HEK293 (cell line): Measurements from ENCODE around the gene ADAMTS17.

Experiments
- CTCF ChIA-PET: fragments of 350-600 bp; formaldehyde crosslinking; extraction: SDS; loops from one replicate; lab custom pipeline; 2021; ENCODE audit warnings: antibody characterized with exemption; lab: Yijun Ruan, JAX
- POLR2A ChIA-PET: fragments of 300-600 bp; formaldehyde crosslinking; extraction: SDS; loops from one replicate; lab custom pipeline; 2020; ENCODE audit warnings: antibody characterized with exemption, inconsistent platforms; lab: Yijun Ruan, JAX
- H3K27ac ChIP-seq: fragments of 200-500 bp; sonication (Bioruptor generic); 2 replicates; pipeline ENCODE4 v1.5.1; 2014; ENCODE audit warnings: low read depth, low read length, control low read depth, inconsistent platforms; ENCODE audit errors: extremely low read depth
- H3K36me3 ChIP-seq, 2 experiments: fragments of 200-500 bp in 1 of 2; sonication (Bioruptor generic) in 1 of 2; 1 replicate in 1 of 2; 2 replicates in 1 of 2; pipeline ENCODE4 v1.5.1; 2014 to 2017; ENCODE audit warnings: inconsistent platforms in 2 of 2, low read length in 2 of 2; ENCODE audit not compliant: control insufficient read depth in 2 of 2, insufficient read depth in 1 of 2
- H3K4me1 ChIP-seq: fragments of 200-500 bp; sonication (Bioruptor generic); 2 replicates; pipeline ENCODE4 v1.5.1; 2014; ENCODE audit warnings: mild to moderate bottlenecking, low read length, inconsistent platforms; ENCODE audit not compliant: control insufficient read depth, insufficient read depth
- H3K4me3 ChIP-seq: 2 replicates; pipeline ENCODE4 v1.5.1; 2011; ENCODE audit warnings: low read depth, mild to moderate bottlenecking, control low read depth, low read length, moderate library complexity
- H3K9me3 ChIP-seq: fragments of 200-500 bp; sonication (Bioruptor generic); 2 replicates; pipeline ENCODE4 v1.5.1; 2014; ENCODE audit warnings: low read depth, low read length, inconsistent platforms; ENCODE audit not compliant: control insufficient read depth, insufficient read depth
- GLI2 ChIP-seq: fragments of 450-650 bp; formaldehyde crosslinking; IDR thresholded peaks from 2 replicates; pipeline ENCODE4; 2017; ENCODE audit warnings: missing biosample characterization, missing genetic modification characterization, low read depth, borderline replicate concordance
- YY1 ChIP-seq: fragments of 450-650 bp; formaldehyde crosslinking; IDR thresholded peaks from 2 replicates; pipeline ENCODE4 v1.5.1; 2018; ENCODE audit warnings: missing biosample characterization, missing genetic modification characterization
- ZBTB20 ChIP-seq: fragments of 450-650 bp; formaldehyde crosslinking; IDR thresholded peaks from 2 replicates; pipeline ENCODE4 v1.5.1; 2016; ENCODE audit warnings: missing biosample characterization, missing genetic modification characterization
- ZFP37 ChIP-seq: fragments of 450-650 bp; formaldehyde crosslinking; IDR thresholded peaks from 2 replicates; pipeline ENCODE4 v1.5.1; 2016; ENCODE audit warnings: missing biosample characterization, missing genetic modification characterization
- ZNF114 ChIP-seq: fragments of 450-650 bp; formaldehyde crosslinking; IDR thresholded peaks from 2 replicates; pipeline ENCODE4 v1.5.0; 2017; ENCODE audit warnings: missing biosample characterization, missing genetic modification characterization
- ZNF521 ChIP-seq: fragments of 450-650 bp; formaldehyde crosslinking; IDR thresholded peaks from 2 replicates; pipeline ENCODE4 v1.5.1; 2017; ENCODE audit warnings: missing biosample characterization, mild to moderate bottlenecking, missing genetic modification characterization
- ZNF701 ChIP-seq: fragments of 450-650 bp; formaldehyde crosslinking; IDR thresholded peaks from 2 replicates; pipeline ENCODE4 v1.5.1; 2016; ENCODE audit warnings: missing biosample characterization, missing genetic modification characterization
- ZNF768 ChIP-seq: fragments of 450-650 bp; formaldehyde crosslinking; IDR thresholded peaks from 2 replicates; pipeline ENCODE4 v1.5.1; 2018; ENCODE audit warnings: missing biosample characterization, mild to moderate bottlenecking, missing genetic modification characterization
- TF ChIP-seq, protein P1 (sequence below): fragments of 450-650 bp; formaldehyde crosslinking; IDR thresholded peaks from 2 replicates; pipeline ENCODE4 v1.5.1; 2016; ENCODE audit warnings: missing biosample characterization, missing genetic modification characterization, borderline replicate concordance
- TF ChIP-seq, protein P2 (sequence below): fragments of 450-650 bp; formaldehyde crosslinking; IDR thresholded peaks from 2 replicates; pipeline ENCODE4 v1.5.1; 2016; ENCODE audit warnings: missing biosample characterization, missing genetic modification characterization
- TF ChIP-seq, protein P3 (sequence below): fragments of 450-650 bp; formaldehyde crosslinking; IDR thresholded peaks from 2 replicates; pipeline ENCODE4 v1.5.1; 2016; ENCODE audit warnings: missing biosample characterization, missing genetic modification characterization, borderline replicate concordance
- TF ChIP-seq, protein P4 (sequence below): fragments of 450-650 bp; formaldehyde crosslinking; conservative IDR thresholded peaks from 2 replicates; pipeline ENCODE4 v1.5.1; 2016; ENCODE audit warnings: low read depth, missing biosample characterization, missing genetic modification characterization
- TF ChIP-seq, protein P5 (sequence below): fragments of 450-650 bp; formaldehyde crosslinking; IDR thresholded peaks from 2 replicates; pipeline ENCODE4 v1.5.1; 2016; ENCODE audit warnings: missing biosample characterization, missing genetic modification characterization, borderline replicate concordance

Gene ADAMTS17

DNA sequence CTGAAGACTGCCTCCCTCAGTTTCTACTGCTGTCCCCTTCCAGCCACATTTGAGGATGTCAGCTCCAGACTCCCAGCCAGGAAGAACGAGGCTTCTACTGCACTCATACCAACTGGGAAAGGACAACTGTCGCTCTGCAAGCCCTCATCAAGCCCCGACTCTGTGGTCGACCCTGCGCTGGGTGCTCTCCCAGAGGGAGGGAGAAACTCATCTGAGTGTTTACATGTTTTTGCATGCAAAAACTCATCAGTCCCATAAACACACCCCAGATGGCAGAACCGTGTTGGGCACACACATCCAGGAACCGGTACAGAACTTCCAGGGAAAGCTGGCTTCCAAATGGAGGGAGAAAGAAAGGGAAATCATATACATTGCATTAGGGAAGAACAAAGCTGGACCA is 43.5 kb downstream of the ADAMTS17 start:
- H3K36me3 ChIP-seq, result no peaks in the 10 kb centered on the region
- H3K9me3 ChIP-seq, result no peaks in the 10 kb centered on the region; the same call in 1 of the 2 replicates
- POLR2A ChIA-PET, result no interaction called here
- TF ChIP-seq, protein P1, sequence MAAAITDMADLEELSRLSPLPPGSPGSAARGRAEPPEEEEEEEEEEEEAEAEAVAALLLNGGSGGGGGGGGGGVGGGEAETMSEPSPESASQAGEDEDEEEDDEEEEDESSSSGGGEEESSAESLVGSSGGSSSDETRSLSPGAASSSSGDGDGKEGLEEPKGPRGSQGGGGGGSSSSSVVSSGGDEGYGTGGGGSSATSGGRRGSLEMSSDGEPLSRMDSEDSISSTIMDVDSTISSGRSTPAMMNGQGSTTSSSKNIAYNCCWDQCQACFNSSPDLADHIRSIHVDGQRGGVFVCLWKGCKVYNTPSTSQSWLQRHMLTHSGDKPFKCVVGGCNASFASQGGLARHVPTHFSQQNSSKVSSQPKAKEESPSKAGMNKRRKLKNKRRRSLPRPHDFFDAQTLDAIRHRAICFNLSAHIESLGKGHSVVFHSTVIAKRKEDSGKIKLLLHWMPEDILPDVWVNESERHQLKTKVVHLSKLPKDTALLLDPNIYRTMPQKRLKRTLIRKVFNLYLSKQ (tag by site-specific recombination), result no peak
- TF ChIP-seq, protein P2, sequence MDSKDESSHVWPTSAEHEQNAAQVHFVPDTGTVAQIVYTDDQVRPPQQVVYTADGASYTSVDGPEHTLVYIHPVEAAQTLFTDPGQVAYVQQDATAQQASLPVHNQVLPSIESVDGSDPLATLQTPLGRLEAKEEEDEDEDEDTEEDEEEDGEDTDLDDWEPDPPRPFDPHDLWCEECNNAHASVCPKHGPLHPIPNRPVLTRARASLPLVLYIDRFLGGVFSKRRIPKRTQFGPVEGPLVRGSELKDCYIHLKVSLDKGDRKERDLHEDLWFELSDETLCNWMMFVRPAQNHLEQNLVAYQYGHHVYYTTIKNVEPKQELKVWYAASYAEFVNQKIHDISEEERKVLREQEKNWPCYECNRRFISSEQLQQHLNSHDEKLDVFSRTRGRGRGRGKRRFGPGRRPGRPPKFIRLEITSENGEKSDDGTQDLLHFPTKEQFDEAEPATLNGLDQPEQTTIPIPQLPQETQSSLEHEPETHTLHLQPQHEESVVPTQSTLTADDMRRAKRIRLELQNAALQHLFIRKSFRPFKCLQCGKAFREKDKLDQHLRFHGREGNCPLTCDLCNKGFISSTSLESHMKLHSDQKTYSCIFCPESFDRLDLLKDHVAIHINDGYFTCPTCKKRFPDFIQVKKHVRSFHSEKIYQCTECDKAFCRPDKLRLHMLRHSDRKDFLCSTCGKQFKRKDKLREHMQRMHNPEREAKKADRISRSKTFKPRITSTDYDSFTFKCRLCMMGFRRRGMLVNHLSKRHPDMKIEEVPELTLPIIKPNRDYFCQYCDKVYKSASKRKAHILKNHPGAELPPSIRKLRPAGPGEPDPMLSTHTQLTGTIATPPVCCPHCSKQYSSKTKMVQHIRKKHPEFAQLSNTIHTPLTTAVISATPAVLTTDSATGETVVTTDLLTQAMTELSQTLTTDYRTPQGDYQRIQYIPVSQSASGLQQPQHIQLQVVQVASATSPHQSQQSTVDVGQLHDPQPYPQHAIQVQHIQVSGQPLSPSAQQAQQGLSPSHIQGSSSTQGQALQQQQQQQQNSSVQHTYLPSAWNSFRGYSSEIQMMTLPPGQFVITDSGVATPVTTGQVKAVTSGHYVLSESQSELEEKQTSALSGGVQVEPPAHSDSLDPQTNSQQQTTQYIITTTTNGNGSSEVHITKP (tag by site-specific recombination), result no peak
- TF ChIP-seq, protein P3, sequence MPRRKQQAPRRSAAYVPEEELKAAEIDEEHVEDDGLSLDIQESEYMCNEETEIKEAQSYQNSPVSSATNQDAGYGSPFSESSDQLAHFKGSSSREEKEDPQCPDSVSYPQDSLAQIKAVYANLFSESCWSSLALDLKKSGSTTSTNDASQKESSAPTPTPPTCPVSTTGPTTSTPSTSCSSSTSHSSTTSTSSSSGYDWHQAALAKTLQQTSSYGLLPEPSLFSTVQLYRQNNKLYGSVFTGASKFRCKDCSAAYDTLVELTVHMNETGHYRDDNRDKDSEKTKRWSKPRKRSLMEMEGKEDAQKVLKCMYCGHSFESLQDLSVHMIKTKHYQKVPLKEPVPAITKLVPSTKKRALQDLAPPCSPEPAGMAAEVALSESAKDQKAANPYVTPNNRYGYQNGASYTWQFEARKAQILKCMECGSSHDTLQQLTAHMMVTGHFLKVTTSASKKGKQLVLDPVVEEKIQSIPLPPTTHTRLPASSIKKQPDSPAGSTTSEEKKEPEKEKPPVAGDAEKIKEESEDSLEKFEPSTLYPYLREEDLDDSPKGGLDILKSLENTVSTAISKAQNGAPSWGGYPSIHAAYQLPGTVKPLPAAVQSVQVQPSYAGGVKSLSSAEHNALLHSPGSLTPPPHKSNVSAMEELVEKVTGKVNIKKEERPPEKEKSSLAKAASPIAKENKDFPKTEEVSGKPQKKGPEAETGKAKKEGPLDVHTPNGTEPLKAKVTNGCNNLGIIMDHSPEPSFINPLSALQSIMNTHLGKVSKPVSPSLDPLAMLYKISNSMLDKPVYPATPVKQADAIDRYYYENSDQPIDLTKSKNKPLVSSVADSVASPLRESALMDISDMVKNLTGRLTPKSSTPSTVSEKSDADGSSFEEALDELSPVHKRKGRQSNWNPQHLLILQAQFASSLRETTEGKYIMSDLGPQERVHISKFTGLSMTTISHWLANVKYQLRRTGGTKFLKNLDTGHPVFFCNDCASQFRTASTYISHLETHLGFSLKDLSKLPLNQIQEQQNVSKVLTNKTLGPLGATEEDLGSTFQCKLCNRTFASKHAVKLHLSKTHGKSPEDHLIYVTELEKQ, result no peak
- TF ChIP-seq YY1 (no peak), ZFP37 (tag by site-specific recombination) (no peak), ZNF701 (no peak), ZNF768 (tag by site-specific recombination) (no peak), ZBTB20 (tag by site-specific recombination) (no peak), GLI2 (tag by site-specific recombination) (no peak)
- TF ChIP-seq, protein P4, sequence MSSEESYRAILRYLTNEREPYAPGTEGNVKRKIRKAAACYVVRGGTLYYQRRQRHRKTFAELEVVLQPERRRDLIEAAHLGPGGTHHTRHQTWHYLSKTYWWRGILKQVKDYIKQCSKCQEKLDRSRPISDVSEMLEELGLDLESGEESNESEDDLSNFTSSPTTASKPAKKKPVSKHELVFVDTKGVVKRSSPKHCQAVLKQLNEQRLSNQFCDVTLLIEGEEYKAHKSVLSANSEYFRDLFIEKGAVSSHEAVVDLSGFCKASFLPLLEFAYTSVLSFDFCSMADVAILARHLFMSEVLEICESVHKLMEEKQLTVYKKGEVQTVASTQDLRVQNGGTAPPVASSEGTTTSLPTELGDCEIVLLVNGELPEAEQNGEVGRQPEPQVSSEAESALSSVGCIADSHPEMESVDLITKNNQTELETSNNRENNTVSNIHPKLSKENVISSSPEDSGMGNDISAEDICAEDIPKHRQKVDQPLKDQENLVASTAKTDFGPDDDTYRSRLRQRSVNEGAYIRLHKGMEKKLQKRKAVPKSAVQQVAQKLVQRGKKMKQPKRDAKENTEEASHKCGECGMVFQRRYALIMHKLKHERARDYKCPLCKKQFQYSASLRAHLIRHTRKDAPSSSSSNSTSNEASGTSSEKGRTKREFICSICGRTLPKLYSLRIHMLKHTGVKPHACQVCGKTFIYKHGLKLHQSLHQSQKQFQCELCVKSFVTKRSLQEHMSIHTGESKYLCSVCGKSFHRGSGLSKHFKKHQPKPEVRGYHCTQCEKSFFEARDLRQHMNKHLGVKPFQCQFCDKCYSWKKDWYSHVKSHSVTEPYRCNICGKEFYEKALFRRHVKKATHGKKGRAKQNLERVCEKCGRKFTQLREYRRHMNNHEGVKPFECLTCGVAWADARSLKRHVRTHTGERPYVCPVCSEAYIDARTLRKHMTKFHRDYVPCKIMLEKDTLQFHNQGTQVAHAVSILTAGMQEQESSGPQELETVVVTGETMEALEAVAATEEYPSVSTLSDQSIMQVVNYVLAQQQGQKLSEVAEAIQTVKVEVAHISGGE (tag by site-specific recombination), result no peak
- TF ChIP-seq, all 188 proteins: peak for 0
- Histone ChIP-seq H3K4me3 (no peak overlapping the region), H3K4me1 (no peaks in the 10 kb centered on the region), H3K27ac (no peak overlapping the region)
- CTCF ChIA-PET, result interaction anchor here (0.6 kb wide), 1 partner anchor 254 kb away, joined by 4 read pairs; no protein-coding TSS in a partner anchor

DNA sequence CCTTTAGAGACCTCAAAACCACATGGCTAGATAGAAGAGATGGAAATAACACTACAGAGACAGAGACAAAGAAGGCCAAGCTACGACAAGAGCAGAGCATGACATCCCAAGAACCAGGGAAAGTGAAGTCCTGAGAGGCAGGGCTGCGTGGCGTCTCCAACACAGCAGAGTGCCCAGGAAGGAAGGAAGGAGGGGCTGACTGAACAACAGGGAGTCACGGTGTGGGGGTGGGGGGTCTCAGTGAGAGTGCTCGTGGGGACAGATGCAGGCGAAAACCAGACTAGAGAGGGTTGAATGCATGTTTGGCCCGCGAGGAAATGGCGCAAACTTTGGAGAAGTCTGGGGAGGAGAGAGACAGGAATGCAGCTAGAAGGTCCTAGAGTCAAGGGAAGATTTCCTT is 44.0 kb downstream of the ADAMTS17 start:
- ChIA-PET POLR2A (no interaction called here), CTCF (interaction anchor here (0.6 kb wide), 1 partner anchor 254 kb away, joined by 4 read pairs; no protein-coding TSS in a partner anchor)
- Histone ChIP-seq H3K4me1 (no peaks in the 10 kb centered on the region), H3K36me3 (no peaks in the 10 kb centered on the region), H3K27ac (no peak overlapping the region), H3K9me3 (no peaks in the 10 kb centered on the region; the same call in 1 of the 2 replicates), H3K4me3 (no peak overlapping the region)
- TF ChIP-seq, protein P5, sequence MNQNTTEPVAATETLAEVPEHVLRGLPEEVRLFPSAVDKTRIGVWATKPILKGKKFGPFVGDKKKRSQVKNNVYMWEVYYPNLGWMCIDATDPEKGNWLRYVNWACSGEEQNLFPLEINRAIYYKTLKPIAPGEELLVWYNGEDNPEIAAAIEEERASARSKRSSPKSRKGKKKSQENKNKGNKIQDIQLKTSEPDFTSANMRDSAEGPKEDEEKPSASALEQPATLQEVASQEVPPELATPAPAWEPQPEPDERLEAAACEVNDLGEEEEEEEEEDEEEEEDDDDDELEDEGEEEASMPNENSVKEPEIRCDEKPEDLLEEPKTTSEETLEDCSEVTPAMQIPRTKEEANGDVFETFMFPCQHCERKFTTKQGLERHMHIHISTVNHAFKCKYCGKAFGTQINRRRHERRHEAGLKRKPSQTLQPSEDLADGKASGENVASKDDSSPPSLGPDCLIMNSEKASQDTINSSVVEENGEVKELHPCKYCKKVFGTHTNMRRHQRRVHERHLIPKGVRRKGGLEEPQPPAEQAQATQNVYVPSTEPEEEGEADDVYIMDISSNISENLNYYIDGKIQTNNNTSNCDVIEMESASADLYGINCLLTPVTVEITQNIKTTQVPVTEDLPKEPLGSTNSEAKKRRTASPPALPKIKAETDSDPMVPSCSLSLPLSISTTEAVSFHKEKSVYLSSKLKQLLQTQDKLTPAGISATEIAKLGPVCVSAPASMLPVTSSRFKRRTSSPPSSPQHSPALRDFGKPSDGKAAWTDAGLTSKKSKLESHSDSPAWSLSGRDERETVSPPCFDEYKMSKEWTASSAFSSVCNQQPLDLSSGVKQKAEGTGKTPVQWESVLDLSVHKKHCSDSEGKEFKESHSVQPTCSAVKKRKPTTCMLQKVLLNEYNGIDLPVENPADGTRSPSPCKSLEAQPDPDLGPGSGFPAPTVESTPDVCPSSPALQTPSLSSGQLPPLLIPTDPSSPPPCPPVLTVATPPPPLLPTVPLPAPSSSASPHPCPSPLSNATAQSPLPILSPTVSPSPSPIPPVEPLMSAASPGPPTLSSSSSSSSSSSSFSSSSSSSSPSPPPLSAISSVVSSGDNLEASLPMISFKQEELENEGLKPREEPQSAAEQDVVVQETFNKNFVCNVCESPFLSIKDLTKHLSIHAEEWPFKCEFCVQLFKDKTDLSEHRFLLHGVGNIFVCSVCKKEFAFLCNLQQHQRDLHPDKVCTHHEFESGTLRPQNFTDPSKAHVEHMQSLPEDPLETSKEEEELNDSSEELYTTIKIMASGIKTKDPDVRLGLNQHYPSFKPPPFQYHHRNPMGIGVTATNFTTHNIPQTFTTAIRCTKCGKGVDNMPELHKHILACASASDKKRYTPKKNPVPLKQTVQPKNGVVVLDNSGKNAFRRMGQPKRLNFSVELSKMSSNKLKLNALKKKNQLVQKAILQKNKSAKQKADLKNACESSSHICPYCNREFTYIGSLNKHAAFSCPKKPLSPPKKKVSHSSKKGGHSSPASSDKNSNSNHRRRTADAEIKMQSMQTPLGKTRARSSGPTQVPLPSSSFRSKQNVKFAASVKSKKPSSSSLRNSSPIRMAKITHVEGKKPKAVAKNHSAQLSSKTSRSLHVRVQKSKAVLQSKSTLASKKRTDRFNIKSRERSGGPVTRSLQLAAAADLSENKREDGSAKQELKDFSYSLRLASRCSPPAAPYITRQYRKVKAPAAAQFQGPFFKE (tag by site-specific recombination), result no peak
- TF ChIP-seq ZNF521 (tag by site-specific recombination), result no peak
- TF ChIP-seq ZNF114, result no peak
- TF ChIP-seq, protein P1 (tag by site-specific recombination), result no peak
